Right forelimb (tissue), 1 donor: ENCODE data around the gene ARL11.
A peak's percentile ranks its signal among the peaks of the same experiment; 100 is the strongest.

Experiments used
- DNase-seq: peaks from one replicate; pipeline ENCODE4 v3.0.0-alpha.2; 2018

ARL11 gene

GRCh38 chr13:49649963-49650312, 21.6 kb downstream of the ARL11 start:
- no peak for DNase-seq

GRCh38 chr13:49651570-49652354, 23.5 kb downstream of the ARL11 start:
- DNase-seq, result no peak

- no peak for DNase-seq
Observed at GRCh38 chr13:49652355-49653305, 24.3 kb downstream of the ARL11 start.

GRCh38 chr13:49653478-49653877, 25.2 kb downstream of the ARL11 start:
- no peak for DNase-seq

- no peak for DNase-seq
Observed at GRCh38 chr13:49654011-49654410, 25.7 kb downstream of the ARL11 start.

GRCh38 chr13:49655906-49656305, 27.6 kb downstream of the ARL11 start:
- no peak for DNase-seq

- no peak for DNase-seq
Observed at GRCh38 chr13:49657241-49657641, 28.9 kb downstream of the ARL11 start.

- no peak for DNase-seq
Observed at GRCh38 chr13:49664606-49665005, 36.3 kb downstream of the ARL11 start.

GRCh38 chr13:49667773-49668172, 39.5 kb downstream of the ARL11 start:
- no peak for DNase-seq

- peak; percentile 64 for DNase-seq
Observed at GRCh38 chr13:49669735-49670309, 41.5 kb downstream of the ARL11 start.

- no peak for DNase-seq
Observed at GRCh38 chr13:49670828-49671227, 42.5 kb downstream of the ARL11 start.

GRCh38 chr13:49676581-49677298, 48.4 kb downstream of the ARL11 start:
- DNase-seq, result no peak

- no peak for DNase-seq
Observed at GRCh38 chr13:49678191-49678914, 50.0 kb downstream of the ARL11 start.

GRCh38 chr13:49679246-49679645, 50.9 kb downstream of the ARL11 start:
- no peak for DNase-seq

GRCh38 chr13:49681842-49682435, 53.6 kb downstream of the ARL11 start:
- DNase-seq, result no peak
